Stimulated activated CD8-positive, alpha-beta memory T cell treated with anti-CD3 and anti-CD28 coated beads, Interleukin-7, amount 100 ng/mL, for 1 hour (primary cell): ENCODE data around the gene PARVA.

Experiments
- DNase-seq, 2 donors: peaks; one replicate each; pipeline ENCODE4 v3.0.0-alpha.2; 2020; ENCODE audit warnings: low read depth in 2 of 2

PARVA gene

DNA sequence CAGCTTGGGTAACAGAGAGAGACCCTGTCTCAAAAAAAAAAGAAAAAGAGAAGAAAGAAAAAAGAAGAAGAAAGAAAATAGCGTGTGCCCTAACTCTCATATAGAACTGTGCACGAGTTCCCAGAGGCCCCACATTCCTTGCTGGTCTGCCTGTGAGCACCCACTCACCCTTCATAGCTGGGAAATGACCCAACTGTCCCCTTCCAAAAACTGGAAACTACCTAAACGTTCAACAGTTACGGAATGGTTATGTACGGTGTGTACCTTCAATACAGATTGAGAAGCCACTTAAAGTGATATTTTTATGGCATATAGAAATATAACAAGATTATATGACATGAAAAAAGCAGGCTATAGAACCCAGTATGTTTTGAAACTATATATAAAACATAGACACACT, 82.0 kb downstream of the PARVA start:
- no peak for DNase-seq

GRCh38 chr11:12459865-12460444, 82.6 kb downstream of the PARVA start:
- DNase-seq: no peak

DNA sequence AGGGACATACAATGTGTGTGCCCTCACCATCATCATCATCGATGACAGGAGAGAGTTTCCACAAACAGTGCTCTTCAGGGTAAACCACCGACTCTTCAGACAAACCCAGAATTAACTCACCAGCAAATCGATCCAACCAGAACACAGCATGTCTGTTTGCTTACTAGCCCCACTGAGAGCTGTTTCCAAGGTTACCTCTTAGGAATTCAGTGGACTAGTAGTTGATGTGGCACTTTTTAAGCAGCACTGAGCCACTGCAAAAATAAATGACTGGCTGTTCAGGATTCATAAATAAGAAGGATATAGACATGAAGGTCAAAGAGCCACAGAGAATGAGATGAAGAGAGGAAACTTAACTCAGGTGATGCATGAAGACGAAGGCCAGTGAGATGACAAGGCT, 83.1 kb downstream of the PARVA start:
- DNase-seq: no peak

DNA sequence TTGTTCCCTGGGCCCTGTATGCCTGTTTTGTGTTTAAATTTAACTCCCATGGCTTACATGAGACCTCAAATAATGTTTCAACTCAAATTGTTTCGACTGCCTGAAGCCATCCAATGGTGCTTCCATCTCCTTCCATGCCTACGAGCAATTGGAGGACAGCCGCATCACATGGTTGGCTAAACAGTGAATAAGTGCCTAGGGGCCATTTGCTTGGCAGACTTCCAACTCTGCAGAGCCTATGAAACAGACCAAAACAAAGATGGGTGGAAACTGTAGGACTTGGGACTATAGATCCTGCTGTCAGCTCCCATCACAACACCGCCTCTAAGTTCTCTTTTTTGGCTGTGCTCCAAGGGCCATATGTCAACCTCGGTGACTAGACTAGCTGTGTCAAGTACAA, 84.1 kb downstream of the PARVA start:
- DNase-seq: no peak

DNA sequence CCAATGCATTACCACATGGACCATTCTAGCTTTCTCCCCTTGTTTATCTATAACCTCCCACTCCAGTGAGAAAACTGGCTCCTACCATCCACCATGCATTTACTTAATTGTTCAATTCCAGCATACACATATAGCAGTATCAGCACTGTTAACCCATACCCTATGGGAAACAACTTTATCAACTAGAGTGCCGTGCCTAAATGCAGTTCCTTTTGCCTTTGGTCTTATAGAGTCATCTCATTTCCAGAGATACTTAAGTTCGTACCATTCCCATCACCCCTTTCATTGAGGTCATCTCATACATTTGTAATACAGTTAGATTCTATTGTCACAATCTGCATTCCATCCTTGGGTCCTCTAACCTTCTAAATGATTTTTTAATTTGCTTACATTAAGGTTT, 86.9 kb downstream of the PARVA start:
- DNase-seq: no peak

- no peak for DNase-seq
These were observed 88.0 kb downstream of the PARVA start for GRCh38 chr11:12465332-12465731.

- DNase-seq: no peak
These were observed 90.2 kb downstream of the PARVA start for GRCh38 chr11:12467610-12468009.

- no peak for DNase-seq
These were observed 92.1 kb downstream of the PARVA start for GRCh38 chr11:12469451-12469850.

DNA sequence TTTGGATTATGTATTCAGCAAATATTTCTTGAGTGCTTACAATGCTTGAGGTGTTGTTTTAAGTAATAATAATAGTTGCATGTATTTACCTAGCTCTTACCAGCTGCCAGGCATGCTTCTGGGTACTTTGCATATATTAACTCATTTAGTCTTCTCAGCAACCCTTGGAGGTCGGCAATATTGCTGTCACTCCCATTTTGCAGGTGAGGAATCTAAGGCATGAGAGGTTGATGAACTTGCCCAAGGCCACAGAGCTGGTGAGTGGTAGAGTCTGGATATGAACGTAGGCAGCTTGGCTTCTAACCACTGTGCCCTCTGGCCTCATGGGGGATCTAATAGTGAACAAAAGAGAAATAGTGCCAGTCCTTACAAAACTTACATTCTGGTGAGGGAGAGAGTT, 92.9 kb downstream of the PARVA start:
- DNase-seq: no peak

- no peak for DNase-seq
These were observed 95.1 kb downstream of the PARVA start for GRCh38 chr11:12472401-12473005.

DNA sequence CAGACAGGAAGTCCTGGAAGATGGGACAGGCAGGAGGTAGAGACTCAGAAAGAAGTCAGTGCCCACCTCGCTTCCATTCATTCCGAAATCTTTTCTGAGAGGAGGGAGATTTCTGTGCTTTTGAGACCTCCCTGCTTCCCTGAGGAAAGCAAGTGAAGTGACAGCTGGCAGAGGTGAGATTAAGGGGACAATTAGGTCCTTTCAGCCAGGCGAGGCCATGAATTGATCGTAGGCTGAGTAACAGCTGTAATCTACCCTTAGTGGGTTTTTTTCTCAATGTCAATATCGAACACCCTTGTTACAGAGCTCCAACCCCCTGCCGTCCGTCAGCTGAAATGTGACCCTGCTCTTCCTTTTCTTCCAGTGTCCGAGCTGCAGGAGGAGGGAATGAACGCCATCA, 96.0 kb downstream of the PARVA start:
- DNase-seq: no peak

DNA sequence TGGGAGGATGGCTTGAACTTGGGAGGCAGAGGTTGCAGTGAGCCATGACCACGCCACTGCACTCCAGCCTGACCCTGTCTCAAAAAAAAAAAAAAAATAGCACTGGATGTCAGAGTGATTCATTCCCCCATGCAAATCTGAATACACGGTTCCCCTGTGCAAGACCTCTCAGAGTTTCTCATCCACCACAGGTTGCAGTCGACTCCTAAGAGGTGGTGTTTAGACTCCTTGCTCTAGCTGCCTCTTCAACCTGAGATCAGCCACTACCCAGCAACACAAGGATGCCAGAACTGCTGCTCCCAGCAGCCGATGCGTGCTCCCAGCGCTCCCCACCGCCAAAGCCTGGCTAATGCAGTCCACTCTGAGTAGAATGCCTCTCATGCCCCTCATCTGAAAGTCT, 97.5 kb downstream of the PARVA start:
- no peak for DNase-seq

DNA sequence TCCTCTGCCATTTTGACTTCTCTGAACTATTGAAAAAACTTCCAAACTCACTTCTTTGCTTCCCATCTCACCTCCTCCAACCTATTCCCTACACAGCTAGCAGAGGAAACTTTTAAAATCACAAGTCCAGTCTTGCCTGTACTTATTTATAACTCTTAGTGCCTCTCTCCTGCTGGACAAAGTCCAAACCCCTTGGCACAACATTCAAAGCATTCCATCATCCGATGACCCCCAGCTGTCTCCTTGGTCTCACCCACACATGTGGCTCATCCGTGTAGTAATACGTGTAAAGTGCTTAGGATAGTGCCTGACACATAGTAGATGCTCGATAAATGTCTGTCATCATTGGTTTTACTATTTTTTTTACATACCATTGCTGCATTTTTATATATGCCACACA, 101.4 kb downstream of the PARVA start:
- no peak for DNase-seq

- DNase-seq: no peak
These were observed 103.0 kb downstream of the PARVA start for GRCh38 chr11:12480401-12480800.

GRCh38 chr11:12482839-12483238, 105.5 kb downstream of the PARVA start:
- no peak for DNase-seq

- no peak for DNase-seq
These were observed 106.2 kb downstream of the PARVA start for GRCh38 chr11:12483604-12484003.

GRCh38 chr11:12485328-12485727, 108.0 kb downstream of the PARVA start:
- no peak for DNase-seq

DNA sequence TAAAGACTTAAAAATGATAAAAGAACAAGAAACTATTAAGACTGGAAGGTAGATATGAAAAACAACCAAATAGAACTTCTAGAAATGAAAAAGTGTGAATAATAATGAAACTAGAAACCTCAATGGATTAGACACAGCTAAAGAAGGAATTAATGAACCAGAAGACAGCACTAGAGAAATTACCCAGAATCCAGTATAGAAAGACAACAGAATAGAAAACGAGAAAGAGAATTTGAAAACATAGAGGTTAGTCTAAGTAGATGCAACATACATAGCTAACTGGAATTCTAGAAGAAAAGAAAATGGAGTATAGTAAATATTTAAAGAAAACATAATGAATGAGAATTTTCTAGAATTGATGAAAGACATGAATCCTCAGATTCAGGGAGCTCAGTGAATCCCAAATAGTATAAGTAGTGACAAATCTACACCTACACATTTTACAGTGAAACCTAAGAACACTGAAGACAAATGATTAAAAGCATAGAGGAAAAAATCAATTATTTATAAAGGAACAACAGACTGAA, 111.9 kb downstream of the PARVA start:
- no peak for DNase-seq

DNA sequence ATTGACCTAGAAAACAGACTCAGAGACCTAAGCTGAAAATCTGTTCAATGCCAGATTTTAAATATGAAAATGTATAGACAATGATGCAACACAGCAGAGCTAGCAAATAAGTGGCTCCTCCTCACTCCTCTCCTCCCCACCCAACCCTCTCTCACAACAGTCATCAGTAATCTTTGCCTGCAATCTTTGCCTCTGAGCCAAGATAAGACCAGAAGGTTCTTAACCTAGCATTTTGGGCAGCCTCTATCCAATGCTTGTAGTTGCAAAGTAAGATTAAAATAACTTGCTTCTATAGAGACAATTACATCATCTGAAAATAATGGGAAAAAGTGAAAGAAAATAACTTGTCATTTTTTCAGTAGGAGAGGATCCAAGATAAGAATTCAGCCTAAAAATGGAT, 117.3 kb downstream of the PARVA start:
- no peak for DNase-seq

DNA sequence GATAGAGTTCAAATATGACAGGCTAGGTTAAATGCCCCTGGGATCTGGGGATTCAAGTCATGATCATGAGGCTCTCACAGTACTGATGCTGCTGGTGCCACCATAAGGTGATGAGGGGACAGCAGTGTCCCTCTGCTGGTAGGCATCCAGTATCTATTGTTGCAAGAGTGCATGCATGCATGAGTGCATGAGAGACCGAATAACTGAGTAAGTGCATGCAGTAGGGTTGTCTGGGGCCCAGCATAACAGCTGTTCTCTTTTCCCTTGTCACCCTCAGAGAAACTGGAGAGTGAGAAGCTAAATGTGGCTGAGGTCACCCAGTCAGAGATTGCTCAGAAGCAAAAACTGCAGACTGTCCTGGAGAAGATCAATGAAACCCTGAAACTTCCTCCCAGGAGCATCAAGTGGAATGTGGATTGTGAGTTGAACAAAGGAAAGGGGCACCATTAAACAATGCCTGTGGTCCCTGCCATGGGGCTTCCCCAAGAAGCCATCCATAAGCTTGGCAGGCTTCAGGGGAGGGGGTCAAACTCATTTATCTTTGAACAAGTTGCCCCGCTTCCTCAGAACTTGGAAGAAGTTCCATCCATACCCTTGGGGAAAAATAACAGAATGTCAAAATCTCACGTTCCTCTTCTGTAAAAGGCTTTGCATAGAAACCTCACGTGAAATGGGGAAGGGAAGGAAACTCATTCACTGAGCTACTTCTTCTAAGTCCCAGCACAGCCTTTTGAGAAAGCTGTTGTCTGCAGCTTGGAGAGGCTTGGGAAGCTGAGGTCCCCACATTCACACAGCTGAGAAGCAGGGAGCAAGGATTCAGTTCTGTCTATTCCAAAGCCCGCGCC, 119.0 kb downstream of the PARVA start:
- DNase-seq: no peak

- no peak for DNase-seq
These were observed 120.1 kb downstream of the PARVA start for GRCh38 chr11:12497431-12497830.

DNA sequence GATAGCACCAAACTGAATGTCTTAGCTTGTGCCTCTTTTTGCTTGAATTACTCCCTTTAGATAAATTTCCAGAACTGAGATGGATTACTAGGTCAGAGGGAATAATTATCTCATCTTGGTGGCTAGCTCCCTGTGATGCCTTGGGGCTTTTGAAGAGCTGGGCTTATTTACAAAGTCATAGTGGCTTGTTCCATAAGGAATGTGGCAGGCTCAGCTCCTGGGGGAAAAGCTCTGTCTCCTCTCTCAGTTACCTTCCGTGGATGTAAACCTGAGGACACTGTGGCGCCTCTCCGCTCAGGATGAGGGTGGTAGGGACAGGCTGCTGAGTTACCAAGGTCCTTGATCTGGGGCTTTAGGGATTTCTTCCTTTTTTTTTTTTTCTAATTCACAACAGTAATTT, 121.7 kb downstream of the PARVA start:
- DNase-seq: no peak

DNA sequence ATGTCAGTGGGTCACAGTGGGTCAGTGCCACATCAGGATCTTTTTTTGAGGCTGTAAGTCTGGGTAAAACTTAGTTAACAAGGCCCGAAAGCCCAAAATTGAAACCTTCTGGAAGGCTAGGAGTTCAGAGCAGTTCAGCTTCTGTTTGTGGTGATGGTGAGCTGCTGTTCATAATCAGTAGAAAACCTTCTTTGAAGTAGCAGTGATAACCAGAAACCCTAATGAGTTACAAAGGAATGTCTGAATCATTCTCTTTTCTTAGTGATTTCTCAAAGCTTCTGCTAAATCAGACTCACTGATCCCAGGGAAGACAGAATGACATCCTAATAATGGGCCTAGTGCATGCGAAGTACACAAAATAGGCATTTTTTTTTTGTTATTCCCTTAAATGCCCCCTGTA, 124.7 kb downstream of the PARVA start:
- no peak for DNase-seq
